LNCaP clone FGC (cell line): ENCODE data around the gene SLC1A2.

Experiments used
- DNase-seq: peaks from one replicate; pipeline ENCODE4 v3.0.0-alpha.2; 2011; ENCODE audit warnings: low read depth
- H3K4me3 ChIP-seq: 2 replicates; pipeline ENCODE4 v1.5.1; 2011; ENCODE audit warnings: mild to moderate bottlenecking, low read depth, low read length, control low read depth
- TF ChIP-seq, protein P1 (sequence below): IDR thresholded peaks from 2 replicates; pipeline ENCODE4 v1.5.1; 2012; ENCODE audit warnings: mild to moderate bottlenecking; ENCODE audit not compliant: control insufficient read depth, insufficient read depth; ENCODE audit errors: extremely low read depth

The SLC1A2 gene

GRCh38 chr11:35267504-35267903 is 151.9 kb downstream of the SLC1A2 start:
- DNase-seq: no peak
- TF ChIP-seq, protein P1, sequence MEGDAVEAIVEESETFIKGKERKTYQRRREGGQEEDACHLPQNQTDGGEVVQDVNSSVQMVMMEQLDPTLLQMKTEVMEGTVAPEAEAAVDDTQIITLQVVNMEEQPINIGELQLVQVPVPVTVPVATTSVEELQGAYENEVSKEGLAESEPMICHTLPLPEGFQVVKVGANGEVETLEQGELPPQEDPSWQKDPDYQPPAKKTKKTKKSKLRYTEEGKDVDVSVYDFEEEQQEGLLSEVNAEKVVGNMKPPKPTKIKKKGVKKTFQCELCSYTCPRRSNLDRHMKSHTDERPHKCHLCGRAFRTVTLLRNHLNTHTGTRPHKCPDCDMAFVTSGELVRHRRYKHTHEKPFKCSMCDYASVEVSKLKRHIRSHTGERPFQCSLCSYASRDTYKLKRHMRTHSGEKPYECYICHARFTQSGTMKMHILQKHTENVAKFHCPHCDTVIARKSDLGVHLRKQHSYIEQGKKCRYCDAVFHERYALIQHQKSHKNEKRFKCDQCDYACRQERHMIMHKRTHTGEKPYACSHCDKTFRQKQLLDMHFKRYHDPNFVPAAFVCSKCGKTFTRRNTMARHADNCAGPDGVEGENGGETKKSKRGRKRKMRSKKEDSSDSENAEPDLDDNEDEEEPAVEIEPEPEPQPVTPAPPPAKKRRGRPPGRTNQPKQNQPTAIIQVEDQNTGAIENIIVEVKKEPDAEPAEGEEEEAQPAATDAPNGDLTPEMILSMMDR: no peak
- H3K4me3 ChIP-seq: no peak overlapping the region

DNA sequence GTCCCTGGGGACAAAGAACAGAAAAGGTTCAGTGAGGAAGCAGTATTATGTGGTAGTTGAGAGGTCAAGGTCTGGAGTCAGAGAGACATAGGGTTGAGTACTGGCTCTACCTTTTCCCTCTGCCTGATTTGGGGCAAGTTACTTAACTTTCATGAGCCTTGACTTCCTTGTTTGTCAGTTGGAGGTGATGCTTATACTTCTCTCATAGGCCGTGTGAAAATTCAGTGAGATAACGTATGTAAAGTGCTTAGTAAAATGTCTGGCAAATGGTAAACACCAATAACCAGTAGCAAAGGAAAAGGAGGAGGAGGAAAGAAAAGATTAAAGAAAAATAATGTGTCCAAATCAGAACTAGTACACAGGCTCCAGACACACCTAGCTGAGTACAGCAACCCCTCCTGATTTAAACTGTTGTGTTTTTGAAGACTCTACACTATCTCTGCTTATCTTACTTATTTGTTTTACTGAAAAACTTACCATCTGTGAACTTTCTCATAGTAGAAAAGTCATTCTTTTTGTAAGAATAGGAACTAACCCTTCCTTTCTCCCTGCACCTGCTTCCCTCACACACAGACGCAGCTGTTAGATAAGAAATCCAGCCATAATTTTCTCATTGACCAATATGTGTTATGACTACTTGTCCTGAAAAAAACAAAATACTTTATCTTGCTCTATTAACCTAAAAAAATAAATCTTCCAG is 153.5 kb downstream of the SLC1A2 start:
- no peak overlapping the region for H3K4me3 ChIP-seq
- TF ChIP-seq, protein P1: no peak
- no peak for DNase-seq

DNA sequence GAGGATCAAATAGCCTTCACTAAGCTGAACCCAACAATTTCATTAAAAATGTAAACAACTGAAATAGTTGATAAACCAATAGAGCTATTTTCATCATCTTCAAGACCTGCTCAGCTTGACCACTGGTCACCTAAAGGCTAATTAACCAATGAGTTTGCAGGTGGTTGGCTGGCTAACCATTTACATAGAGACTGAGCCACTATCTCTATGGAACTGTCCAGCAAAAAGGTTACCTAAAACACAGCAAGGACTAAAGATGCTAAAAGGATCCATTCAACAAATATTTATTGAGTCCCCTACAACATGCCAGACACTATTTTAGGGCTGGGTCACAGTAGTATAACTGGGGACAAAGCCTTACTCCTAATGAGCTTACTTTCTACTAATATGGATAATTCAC is 156.6 kb downstream of the SLC1A2 start:
- TF ChIP-seq, protein P1: no peak
- no peak for DNase-seq
- no peak overlapping the region for H3K4me3 ChIP-seq

DNA sequence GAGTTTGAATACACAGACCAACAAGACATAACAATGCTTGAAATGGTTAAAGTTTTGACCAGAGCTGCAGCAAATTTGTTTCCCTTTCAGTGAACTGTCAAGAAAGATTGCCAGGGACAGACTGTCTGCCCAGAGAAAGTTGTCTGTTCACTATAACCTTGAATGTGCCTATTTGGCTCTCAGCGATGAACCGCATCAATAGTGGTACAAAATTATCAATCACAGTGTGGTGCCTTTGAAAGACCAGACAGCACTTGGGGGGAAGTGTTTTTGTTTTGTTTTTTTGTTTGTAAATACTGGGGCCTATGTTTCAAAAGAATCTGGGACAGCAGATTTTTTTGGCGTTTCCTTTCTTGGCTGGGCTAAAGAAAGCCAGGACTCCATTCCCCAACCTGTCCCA is 157.3 kb downstream of the SLC1A2 start:
- H3K4me3 ChIP-seq: no peak overlapping the region
- DNase-seq: no peak
- TF ChIP-seq, protein P1: no peak

- DNase-seq: no peak
- no peak overlapping the region for H3K4me3 ChIP-seq
- TF ChIP-seq, protein P1: peak; percentile 18; the same call in 1 of the 2 replicates
Measured at GRCh38 chr11:35261197-35261596, 158.2 kb downstream of the SLC1A2 start.

GRCh38 chr11:35260342-35260985 is 158.9 kb downstream of the SLC1A2 start:
- no peak for DNase-seq
- TF ChIP-seq, protein P1: no peak
- no peak overlapping the region for H3K4me3 ChIP-seq
